Measurements from ENCODE around the gene GJA10.

The GJA10 gene

GRCh38 chr6:89940225-89941027 lies 46.2 kb downstream of the GJA10 start:
- no peak overlapping the region for H3K4me3 ChIP-seq (ENCODE audit: low read length)
- DNase-seq (ENCODE audit: low read depth) = peak; percentile 43
- TF ChIP-seq CTCF (conservative IDR thresholded peaks at IDR 0.05; ENCODE audit: low read depth, low read length) = peak; percentile 78

GRCh38 chr6:89941031-89941762 lies 46.9 kb downstream of the GJA10 start:
- no peak overlapping the region for H3K4me3 ChIP-seq (ENCODE audit: low read length)
- no peak for TF ChIP-seq CTCF (conservative IDR thresholded peaks at IDR 0.05; ENCODE audit: low read depth, low read length)
- no peak for DNase-seq (ENCODE audit: low read depth)

GRCh38 chr6:89941763-89942497 lies 47.7 kb downstream of the GJA10 start:
- DNase-seq (ENCODE audit: low read depth) = no peak
- no peak for TF ChIP-seq CTCF (conservative IDR thresholded peaks at IDR 0.05; ENCODE audit: low read depth, low read length)
- no peak overlapping the region for H3K4me3 ChIP-seq (ENCODE audit: low read length)

GRCh38 chr6:89942601-89943000 lies 48.3 kb downstream of the GJA10 start:
- TF ChIP-seq CTCF (conservative IDR thresholded peaks at IDR 0.05; ENCODE audit: low read depth, low read length) = no peak
- H3K4me3 ChIP-seq (ENCODE audit: low read length) = no peak overlapping the region

GRCh38 chr6:89944181-89944755 lies 50.0 kb downstream of the GJA10 start:
- no peak overlapping the region for H3K4me3 ChIP-seq (ENCODE audit: low read length)

More at GRCh38 chr6:89942601-89943000, 48.3 kb downstream of the GJA10 start:
- DNase-seq (ENCODE audit: low read depth) = no peak

More at GRCh38 chr6:89944181-89944755, 50.0 kb downstream of the GJA10 start:
- TF ChIP-seq CTCF (conservative IDR thresholded peaks at IDR 0.05; ENCODE audit: low read depth, low read length) = no peak
- DNase-seq (ENCODE audit: low read depth) = no peak

All from retinal pigment epithelial cell (primary cell).